Measurements from ENCODE around the gene AMH.

DNA sequence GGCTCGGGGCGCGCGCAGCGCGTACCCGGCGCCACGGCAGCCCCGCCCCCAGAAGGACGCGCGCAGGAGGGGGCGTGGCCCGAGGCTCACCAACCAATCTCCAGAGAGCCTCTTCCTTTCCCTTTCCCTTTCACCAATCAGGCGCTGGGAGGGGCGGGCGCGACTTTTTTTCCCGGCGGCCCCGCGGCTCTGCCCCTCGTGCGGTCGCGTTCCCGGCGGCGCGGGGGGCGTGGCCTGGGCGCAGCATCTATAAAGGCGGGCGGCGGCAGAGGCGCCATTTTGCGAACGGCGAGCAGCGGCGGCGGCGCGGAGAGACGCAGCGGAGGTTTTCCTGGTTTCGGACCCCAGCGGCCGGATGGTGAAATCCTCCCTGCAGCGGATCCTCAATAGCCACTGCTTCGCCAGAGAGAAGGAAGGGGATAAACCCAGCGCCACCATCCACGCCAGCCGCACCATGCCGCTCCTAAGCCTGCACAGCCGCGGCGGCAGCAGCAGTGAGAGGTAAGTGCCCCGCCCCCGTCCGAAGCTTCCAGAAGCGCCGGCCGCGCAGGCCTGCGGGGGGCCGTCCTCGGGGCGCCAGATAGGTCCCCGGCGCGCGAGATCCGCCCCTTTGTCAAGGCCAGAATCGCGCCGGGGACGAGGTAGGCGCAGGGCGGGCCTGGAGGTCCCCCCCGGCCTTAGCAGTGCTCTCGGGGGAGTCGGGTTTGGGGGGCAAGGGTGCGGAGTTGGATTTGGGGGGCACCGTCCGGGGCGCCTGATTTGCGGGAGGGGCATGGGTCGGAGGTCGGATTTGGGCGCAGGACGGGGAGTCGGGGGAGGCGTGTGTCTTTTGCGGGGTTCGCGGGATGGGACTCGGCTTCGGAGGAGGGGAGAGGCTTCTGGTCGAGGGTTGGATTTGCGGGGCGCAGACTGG, 20.4 kb downstream of the AMH start:
- TF ChIP-seq, protein P1, sequence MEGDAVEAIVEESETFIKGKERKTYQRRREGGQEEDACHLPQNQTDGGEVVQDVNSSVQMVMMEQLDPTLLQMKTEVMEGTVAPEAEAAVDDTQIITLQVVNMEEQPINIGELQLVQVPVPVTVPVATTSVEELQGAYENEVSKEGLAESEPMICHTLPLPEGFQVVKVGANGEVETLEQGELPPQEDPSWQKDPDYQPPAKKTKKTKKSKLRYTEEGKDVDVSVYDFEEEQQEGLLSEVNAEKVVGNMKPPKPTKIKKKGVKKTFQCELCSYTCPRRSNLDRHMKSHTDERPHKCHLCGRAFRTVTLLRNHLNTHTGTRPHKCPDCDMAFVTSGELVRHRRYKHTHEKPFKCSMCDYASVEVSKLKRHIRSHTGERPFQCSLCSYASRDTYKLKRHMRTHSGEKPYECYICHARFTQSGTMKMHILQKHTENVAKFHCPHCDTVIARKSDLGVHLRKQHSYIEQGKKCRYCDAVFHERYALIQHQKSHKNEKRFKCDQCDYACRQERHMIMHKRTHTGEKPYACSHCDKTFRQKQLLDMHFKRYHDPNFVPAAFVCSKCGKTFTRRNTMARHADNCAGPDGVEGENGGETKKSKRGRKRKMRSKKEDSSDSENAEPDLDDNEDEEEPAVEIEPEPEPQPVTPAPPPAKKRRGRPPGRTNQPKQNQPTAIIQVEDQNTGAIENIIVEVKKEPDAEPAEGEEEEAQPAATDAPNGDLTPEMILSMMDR (IDR thresholded peaks at IDR 0.05): peak in 5 of 6 experiments; percentile 9 to 75 (median 65)
- TF ChIP-seq EP300 (IDR thresholded peaks at IDR 0.05) (peak in 1 of 4 donors; percentile 84), POLR2A (IDR thresholded peaks at IDR 0.05) (peak; percentile 98 to 100 (median 99))

All from upper lobe of left lung (tissue), 4 donors.